Loucy (cell line): ENCODE measurements around the gene DIRAS1.

Experiments
- H2AFZ ChIP-seq: fragments of 200-600 bp; sonication (generic); 2 replicates; pipeline ENCODE4 v1.6.0; 2016; ENCODE audit warnings: antibody characterized with exemption, mild to moderate bottlenecking, low read length, moderate library complexity
- H3F3A ChIP-seq: fragments of 200-600 bp; 2 replicates; pipeline ENCODE4 v1.6.0; 2016; ENCODE audit warnings: antibody characterized with exemption, low read depth, mild to moderate bottlenecking
- H3K27me3 ChIP-seq: fragments of 200-600 bp; sonication (generic); 2 replicates; pipeline ENCODE4 v1.6.1; 2014; ENCODE audit warnings: low read length, mild to moderate bottlenecking; ENCODE audit not compliant: insufficient read depth, poor library complexity, severe bottlenecking
- H3K36me3 ChIP-seq: fragments of 200-600 bp; sonication (generic); 2 replicates; pipeline ENCODE4 v1.6.1; 2016; ENCODE audit warnings: low read length; ENCODE audit not compliant: insufficient read depth
- H3K4me1 ChIP-seq: fragments of 200-600 bp; sonication (generic); 2 replicates; pipeline ENCODE4 v1.5.1; 2014; ENCODE audit warnings: low read length, mild to moderate bottlenecking; ENCODE audit not compliant: insufficient read depth, poor library complexity, severe bottlenecking
- H3K4me2 ChIP-seq: fragments of 200-600 bp; sonication (generic); 2 replicates; pipeline ENCODE4 v1.6.0; 2014; ENCODE audit warnings: antibody characterized with exemption, low read length, low read depth, mild to moderate bottlenecking; ENCODE audit not compliant: poor library complexity, severe bottlenecking
- H3K4me3 ChIP-seq: fragments of 200-600 bp; sonication (generic); 2 replicates; pipeline ENCODE4 v1.5.1; 2014; ENCODE audit warnings: low read length, mild to moderate bottlenecking, mixed read lengths; ENCODE audit not compliant: poor library complexity, severe bottlenecking
- H3K79me2 ChIP-seq: fragments of 200-600 bp; sonication (generic); 2 replicates; pipeline ENCODE4 v1.6.1; 2014; ENCODE audit warnings: low read length; ENCODE audit not compliant: insufficient read depth
- H3K9ac ChIP-seq: fragments of 200-600 bp; sonication (generic); 2 replicates; pipeline ENCODE4 v1.6.0; 2014; ENCODE audit warnings: mild to moderate bottlenecking, low read depth, low read length, moderate library complexity; ENCODE audit not compliant: poor library complexity, severe bottlenecking
- H3K9me2 ChIP-seq: fragments of 200-600 bp; sonication (generic); replicated peaks from 2 replicates; pipeline ENCODE4 v1.6.1; 2016; ENCODE audit warnings: low read depth, low read length, mixed read lengths
- H3K9me3 ChIP-seq: fragments of 200-600 bp; sonication (generic); 2 replicates; pipeline ENCODE4 v1.6.1; 2014; ENCODE audit warnings: mild to moderate bottlenecking, antibody characterized with exemption, low read length, low read depth; ENCODE audit not compliant: insufficient read depth
- H4K20me1 ChIP-seq: fragments of 200-600 bp; sonication (generic); 2 replicates; pipeline ENCODE4 v1.6.0; 2014; ENCODE audit warnings: antibody characterized with exemption, low read length, mild to moderate bottlenecking; ENCODE audit not compliant: insufficient read depth, poor library complexity, severe bottlenecking
- EZH2phosphoT487 ChIP-seq: fragments of 200-600 bp; IDR thresholded peaks from 2 replicates; pipeline ENCODE4 v1.6.1; 2018; ENCODE audit warnings: antibody characterized with exemption, mild to moderate bottlenecking, moderate library complexity, borderline replicate concordance
- TF ChIP-seq, protein P1 (sequence below): fragments of 200-600 bp; sonication (generic); conservative IDR thresholded peaks from 2 replicates; pipeline ENCODE4 v1.5.1; 2014; ENCODE audit warnings: mild to moderate bottlenecking, antibody characterized with exemption, low read length

DIRAS1 gene

DNA sequence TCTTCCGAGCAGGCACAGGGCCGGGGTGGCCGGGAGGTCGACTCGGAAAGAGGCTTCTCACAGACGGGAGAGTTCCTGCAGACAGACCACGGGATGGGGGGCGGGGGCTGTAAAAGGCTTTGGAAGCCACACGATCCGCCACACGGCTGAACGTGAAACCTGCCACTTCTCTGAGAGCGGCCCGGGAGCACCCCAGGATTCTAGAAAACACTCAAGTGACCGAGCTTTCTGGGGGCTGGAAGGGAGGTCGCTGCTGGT lies 34.2 kb upstream of the DIRAS1 start:
- Histone ChIP-seq H3K27me3 (no peaks in the 10 kb centered on the region), H3F3A (no peaks in the 10 kb centered on the region), H3K79me2 (no peaks in the 10 kb centered on the region), H3K9me2 (no peaks in the 10 kb centered on the region), H3K9ac (no peak overlapping the region), H4K20me1 (no peaks in the 10 kb centered on the region), H3K4me3 (no peak overlapping the region), H3K36me3 (peaks cover 26% of the 10 kb centered on the region), H3K9me3 (no peaks in the 10 kb centered on the region), H2AFZ (no peak overlapping the region), H3K4me2 (no peak overlapping the region), H3K4me1 (no peaks in the 10 kb centered on the region)
- no peak for TF ChIP-seq EZH2phosphoT487
- TF ChIP-seq, protein P1, sequence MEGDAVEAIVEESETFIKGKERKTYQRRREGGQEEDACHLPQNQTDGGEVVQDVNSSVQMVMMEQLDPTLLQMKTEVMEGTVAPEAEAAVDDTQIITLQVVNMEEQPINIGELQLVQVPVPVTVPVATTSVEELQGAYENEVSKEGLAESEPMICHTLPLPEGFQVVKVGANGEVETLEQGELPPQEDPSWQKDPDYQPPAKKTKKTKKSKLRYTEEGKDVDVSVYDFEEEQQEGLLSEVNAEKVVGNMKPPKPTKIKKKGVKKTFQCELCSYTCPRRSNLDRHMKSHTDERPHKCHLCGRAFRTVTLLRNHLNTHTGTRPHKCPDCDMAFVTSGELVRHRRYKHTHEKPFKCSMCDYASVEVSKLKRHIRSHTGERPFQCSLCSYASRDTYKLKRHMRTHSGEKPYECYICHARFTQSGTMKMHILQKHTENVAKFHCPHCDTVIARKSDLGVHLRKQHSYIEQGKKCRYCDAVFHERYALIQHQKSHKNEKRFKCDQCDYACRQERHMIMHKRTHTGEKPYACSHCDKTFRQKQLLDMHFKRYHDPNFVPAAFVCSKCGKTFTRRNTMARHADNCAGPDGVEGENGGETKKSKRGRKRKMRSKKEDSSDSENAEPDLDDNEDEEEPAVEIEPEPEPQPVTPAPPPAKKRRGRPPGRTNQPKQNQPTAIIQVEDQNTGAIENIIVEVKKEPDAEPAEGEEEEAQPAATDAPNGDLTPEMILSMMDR, result no peak

DNA sequence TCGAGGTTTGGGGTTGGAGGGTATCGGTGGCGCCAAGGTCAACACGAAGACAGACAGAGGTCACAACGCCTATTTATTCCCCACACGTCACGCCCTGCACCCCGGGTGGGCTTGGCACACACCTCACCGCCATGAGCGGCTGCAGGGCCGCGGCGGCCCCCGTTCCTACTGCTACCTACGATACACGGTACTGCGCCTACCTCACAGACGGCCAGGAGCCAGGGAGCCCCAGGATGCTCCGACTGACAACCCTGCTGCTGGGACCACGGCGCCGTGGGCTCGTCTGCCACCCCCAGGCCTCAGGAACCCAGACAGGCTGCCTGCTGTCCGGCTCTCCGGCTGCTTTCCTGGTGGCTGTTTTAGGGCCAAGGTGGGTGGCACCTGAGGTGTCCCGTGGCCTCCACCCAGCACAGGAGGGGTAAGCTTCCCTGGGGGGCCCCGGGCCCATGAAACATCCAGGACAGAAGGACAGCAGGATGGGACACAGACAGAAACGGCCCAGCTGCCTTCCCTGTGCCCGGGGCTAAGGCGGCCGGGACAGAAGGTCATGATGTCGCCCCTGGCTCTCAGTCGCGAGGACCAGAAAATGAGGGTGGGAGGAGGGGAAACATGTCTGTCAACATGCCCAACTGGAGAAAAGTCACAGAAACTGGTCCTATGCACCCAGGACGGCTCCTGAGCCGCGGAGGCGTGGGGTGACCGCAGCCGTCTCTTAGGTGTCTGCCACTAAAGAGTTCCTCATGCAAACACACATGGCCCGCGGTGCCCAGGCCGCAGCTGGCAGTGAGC lies 33.7 kb upstream of the DIRAS1 start:
- Histone ChIP-seq H3K36me3 (peaks cover 26% of the 10 kb centered on the region), H3F3A (no peaks in the 10 kb centered on the region), H3K4me1 (no peaks in the 10 kb centered on the region), H3K79me2 (no peaks in the 10 kb centered on the region), H3K9me2 (no peaks in the 10 kb centered on the region), H3K27me3 (no peaks in the 10 kb centered on the region), H2AFZ (no peak overlapping the region), H4K20me1 (no peaks in the 10 kb centered on the region), H3K4me3 (no peak overlapping the region), H3K9me3 (no peaks in the 10 kb centered on the region), H3K4me2 (no peak overlapping the region), H3K9ac (no peak overlapping the region)
- TF ChIP-seq, protein P1, result no peak
- no peak for TF ChIP-seq EZH2phosphoT487

DNA sequence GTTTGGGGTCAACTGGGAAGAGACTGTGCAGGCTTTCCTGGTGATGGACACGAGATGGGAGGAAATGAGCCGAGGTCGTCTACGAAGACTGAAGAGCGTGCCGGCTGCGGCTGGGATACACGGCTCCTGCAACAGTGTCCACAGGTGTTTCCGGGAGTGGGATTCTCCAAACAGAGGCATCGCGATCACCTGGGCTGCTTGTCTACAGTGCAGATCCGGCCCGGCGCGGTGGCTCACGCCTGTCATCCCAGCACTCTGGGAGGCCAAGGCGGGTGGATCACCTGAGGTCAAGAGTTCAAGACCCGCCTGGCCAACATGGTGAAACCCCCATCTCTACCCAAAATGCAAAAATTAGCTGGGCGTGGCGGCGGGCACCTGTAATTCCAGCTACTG lies 30.3 kb upstream of the DIRAS1 start:
- Histone ChIP-seq H3K79me2 (no peaks in the 10 kb centered on the region), H3K4me3 (no peak overlapping the region), H3K4me1 (no peaks in the 10 kb centered on the region), H4K20me1 (no peaks in the 10 kb centered on the region), H3K9me3 (no peaks in the 10 kb centered on the region), H3K36me3 (peaks cover 19% of the 10 kb centered on the region; the same call in 1 of the 2 replicates), H3F3A (no peaks in the 10 kb centered on the region), H3K9me2 (no peaks in the 10 kb centered on the region), H3K9ac (no peak overlapping the region), H3K4me2 (no peak overlapping the region), H2AFZ (no peak overlapping the region), H3K27me3 (no peaks in the 10 kb centered on the region)
- TF ChIP-seq, protein P1, result no peak
- no peak for TF ChIP-seq EZH2phosphoT487
